Tibial nerve (tissue), 3 donors: ENCODE data around the gene NCOR1.

Source experiments
- CTCF ChIP-seq, 5 experiments: fragments of 200-600 bp in 3 of 5; fragments of 450-650 bp in 2 of 5; sonication (generic) in 3 of 5; IDR thresholded peaks; one replicate each; pipeline ENCODE4 v1.5.1; 2016 to 2019; ENCODE audit warnings: antibody characterized with exemption in 5 of 5, mild to moderate bottlenecking in 3 of 5, moderate library complexity in 2 of 5
- POLR2A ChIP-seq, 2 donors: fragments of 450-650 bp; IDR thresholded peaks; one replicate each; pipeline ENCODE4 v1.6.1; 2017; ENCODE audit warnings: antibody characterized with exemption in 2 of 2, mild to moderate bottlenecking in 2 of 2, moderate library complexity in 2 of 2

DNA sequence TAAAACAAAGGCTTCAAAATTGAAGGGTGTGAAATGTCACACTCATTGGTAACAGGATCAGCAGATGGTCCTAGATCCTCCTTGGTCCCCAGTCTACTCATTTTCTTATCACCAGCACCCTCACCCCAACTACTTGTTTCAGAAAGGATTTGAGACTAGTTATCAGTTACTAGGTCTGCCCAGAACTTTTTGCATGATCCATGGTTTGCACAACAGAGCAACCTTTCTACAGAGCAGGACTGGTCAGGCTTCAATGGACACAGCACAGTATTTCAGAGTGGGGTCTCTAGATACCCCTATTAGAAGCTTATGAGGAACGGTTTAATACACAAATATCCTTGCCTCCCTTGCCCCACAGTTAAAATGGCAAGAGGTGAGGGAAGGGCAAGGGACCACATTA is 190.1 kb downstream of the NCOR1 start:
- TF ChIP-seq CTCF (IDR thresholded peaks at IDR 0.05) (no peak), POLR2A (IDR thresholded peaks at IDR 0.05) (no peak)
